Measurements from ENCODE around the gene FAU. TPM values are rescaled to one million over a fixed set of nuclear protein-coding genes. Genes with fewer than 3 reads are reported as not detected.

Gene FAU
- polyA plus RNA-seq, 1 of the 3 experiments (the other 2 are of a cell fraction) = 1,210 TPM

- POLR2A ChIA-PET = interaction anchor here (0.6 to 0.9 kb wide), 2 partner anchors 10 to 359 kb away, joined by 3 read pairs; no protein-coding TSS in a partner anchor
- no peaks in the 10 kb centered on the region for H3K9me2 ChIP-seq
These were observed 2.7 kb upstream of the FAU start for GRCh38 chr11:65124480-65125196.

GRCh38 chr11:65121447-65121864 lies 478 bp downstream of the FAU start:
- peak overlapping the region; percentile 77 to 81; a peak in 3 of 4 replicates for H3K27ac ChIP-seq (ENCODE audit: low read depth in 2 of 2, low read length in 1 of 2)
- CTCF ChIA-PET = interaction anchor here (1.3 to 3.3 kb wide), 5 partner anchors 10 to 107 kb away, joined by 4 to 47 read pairs (median 9); partner anchors contain the start of genes ARL2, CAPN1, SYVN1 and TM7SF2
- no peak for DNase-seq
- WGBS (ENCODE audit: low lambda C conversion rate) = 1% methylated on average over 19 of the region's 22 CpGs
- H3K79me2 ChIP-seq (ENCODE audit: insufficient read depth) = peaks cover 62% of the 10 kb centered on the region
- H3K4me3 ChIP-seq (ENCODE audit: low read depth in 2 of 2, low read length in 1 of 2) = peak overlapping the region; percentile 89 to 91
- no peaks in the 10 kb centered on the region for H4K20me1 ChIP-seq (ENCODE audit: insufficient read depth)
- H2AFZ ChIP-seq (ENCODE audit: low read depth) = no peak overlapping the region
- peaks cover 29% of the 10 kb centered on the region for H3F3A ChIP-seq (replicated peaks; ENCODE audit: insufficient read depth)
- peak overlapping the region; percentile 93 for H3K4me2 ChIP-seq
- POLR2A ChIA-PET = interaction anchor here (0.9 to 2.0 kb wide), 8 partner anchors 9 to 243 kb away, joined by 3 to 22 read pairs (median 8); partner anchors contain the start of genes CAPN1, EHD1, SYVN1 and TM7SF2
- no peaks in the 10 kb centered on the region for H3K9me3 ChIP-seq
- no peaks in the 10 kb centered on the region for H3K27me3 ChIP-seq (ENCODE audit: insufficient read depth)
- H3K4me1 ChIP-seq (ENCODE audit: control insufficient read depth in 1 of 2, insufficient read depth in 2 of 2, low read depth in 1 of 2, low read length in 1 of 2) = peaks cover 15 to 16% of the 10 kb centered on the region in 2 experiments; a peak in 3 of 4 replicates
- H3K9ac ChIP-seq = peak overlapping the region; percentile 89
- peaks cover 35 to 41% of the 10 kb centered on the region in 2 experiments for H3K36me3 ChIP-seq (replicated peaks in 1 of 2; ENCODE audit: control insufficient read depth in 1 of 2, insufficient read depth in 2 of 2, low read length in 1 of 2)
- H3K9me2 ChIP-seq = no peaks in the 10 kb centered on the region
- TF ChIP-seq EZH2phosphoT487 (IDR thresholded peaks at IDR 0.05; ENCODE audit: borderline replicate concordance, low read depth) = no peak
- TF ChIP-seq GATA2 (CRISPR knock-in tag; IDR thresholded peaks at IDR 0.05) = no peak
- no peak for TF ChIP-seq GABPA (IDR thresholded peaks at IDR 0.05; ENCODE audit: low read depth)
- TF ChIP-seq YY1 (IDR thresholded peaks at IDR 0.05; ENCODE audit: low read depth) = no peak
- TF ChIP-seq MXI1 (IDR thresholded peaks at IDR 0.05; ENCODE audit: low read depth, low read length) = no peak
- TF ChIP-seq, protein P1, sequence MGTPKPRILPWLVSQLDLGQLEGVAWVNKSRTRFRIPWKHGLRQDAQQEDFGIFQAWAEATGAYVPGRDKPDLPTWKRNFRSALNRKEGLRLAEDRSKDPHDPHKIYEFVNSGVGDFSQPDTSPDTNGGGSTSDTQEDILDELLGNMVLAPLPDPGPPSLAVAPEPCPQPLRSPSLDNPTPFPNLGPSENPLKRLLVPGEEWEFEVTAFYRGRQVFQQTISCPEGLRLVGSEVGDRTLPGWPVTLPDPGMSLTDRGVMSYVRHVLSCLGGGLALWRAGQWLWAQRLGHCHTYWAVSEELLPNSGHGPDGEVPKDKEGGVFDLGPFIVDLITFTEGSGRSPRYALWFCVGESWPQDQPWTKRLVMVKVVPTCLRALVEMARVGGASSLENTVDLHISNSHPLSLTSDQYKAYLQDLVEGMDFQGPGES (IDR thresholded peaks at IDR 0.05; ENCODE audit: low read depth, low read length) = no peak
- TF ChIP-seq PBX3 (IDR thresholded peaks at IDR 0.05) = no peak
- no peak for TF ChIP-seq NRF1 (IDR thresholded peaks at IDR 0.05; ENCODE audit: low read depth, low read length)
- TF ChIP-seq ELF1 (IDR thresholded peaks at IDR 0.05) = no peak
- no peak for TF ChIP-seq EP300 (IDR thresholded peaks at IDR 0.05; ENCODE audit: borderline replicate concordance in 1 of 2, low read depth in 1 of 2, low read length in 1 of 2)
- TF ChIP-seq, protein P2, sequence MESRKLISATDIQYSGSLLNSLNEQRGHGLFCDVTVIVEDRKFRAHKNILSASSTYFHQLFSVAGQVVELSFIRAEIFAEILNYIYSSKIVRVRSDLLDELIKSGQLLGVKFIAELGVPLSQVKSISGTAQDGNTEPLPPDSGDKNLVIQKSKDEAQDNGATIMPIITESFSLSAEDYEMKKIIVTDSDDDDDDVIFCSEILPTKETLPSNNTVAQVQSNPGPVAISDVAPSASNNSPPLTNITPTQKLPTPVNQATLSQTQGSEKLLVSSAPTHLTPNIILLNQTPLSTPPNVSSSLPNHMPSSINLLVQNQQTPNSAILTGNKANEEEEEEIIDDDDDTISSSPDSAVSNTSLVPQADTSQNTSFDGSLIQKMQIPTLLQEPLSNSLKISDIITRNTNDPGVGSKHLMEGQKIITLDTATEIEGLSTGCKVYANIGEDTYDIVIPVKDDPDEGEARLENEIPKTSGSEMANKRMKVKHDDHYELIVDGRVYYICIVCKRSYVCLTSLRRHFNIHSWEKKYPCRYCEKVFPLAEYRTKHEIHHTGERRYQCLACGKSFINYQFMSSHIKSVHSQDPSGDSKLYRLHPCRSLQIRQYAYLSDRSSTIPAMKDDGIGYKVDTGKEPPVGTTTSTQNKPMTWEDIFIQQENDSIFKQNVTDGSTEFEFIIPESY (IDR thresholded peaks at IDR 0.05; ENCODE audit: borderline replicate concordance, low read depth) = no peak
- no peak for TF ChIP-seq CTCF (IDR thresholded peaks at IDR 0.05)
- no peak for TF ChIP-seq FOXM1 (IDR thresholded peaks at IDR 0.05; ENCODE audit: low read depth)
- TF ChIP-seq, protein P3, sequence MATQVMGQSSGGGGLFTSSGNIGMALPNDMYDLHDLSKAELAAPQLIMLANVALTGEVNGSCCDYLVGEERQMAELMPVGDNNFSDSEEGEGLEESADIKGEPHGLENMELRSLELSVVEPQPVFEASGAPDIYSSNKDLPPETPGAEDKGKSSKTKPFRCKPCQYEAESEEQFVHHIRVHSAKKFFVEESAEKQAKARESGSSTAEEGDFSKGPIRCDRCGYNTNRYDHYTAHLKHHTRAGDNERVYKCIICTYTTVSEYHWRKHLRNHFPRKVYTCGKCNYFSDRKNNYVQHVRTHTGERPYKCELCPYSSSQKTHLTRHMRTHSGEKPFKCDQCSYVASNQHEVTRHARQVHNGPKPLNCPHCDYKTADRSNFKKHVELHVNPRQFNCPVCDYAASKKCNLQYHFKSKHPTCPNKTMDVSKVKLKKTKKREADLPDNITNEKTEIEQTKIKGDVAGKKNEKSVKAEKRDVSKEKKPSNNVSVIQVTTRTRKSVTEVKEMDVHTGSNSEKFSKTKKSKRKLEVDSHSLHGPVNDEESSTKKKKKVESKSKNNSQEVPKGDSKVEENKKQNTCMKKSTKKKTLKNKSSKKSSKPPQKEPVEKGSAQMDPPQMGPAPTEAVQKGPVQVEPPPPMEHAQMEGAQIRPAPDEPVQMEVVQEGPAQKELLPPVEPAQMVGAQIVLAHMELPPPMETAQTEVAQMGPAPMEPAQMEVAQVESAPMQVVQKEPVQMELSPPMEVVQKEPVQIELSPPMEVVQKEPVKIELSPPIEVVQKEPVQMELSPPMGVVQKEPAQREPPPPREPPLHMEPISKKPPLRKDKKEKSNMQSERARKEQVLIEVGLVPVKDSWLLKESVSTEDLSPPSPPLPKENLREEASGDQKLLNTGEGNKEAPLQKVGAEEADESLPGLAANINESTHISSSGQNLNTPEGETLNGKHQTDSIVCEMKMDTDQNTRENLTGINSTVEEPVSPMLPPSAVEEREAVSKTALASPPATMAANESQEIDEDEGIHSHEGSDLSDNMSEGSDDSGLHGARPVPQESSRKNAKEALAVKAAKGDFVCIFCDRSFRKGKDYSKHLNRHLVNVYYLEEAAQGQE (IDR thresholded peaks at IDR 0.05; ENCODE audit: low read depth, low read length) = no peak
- TF ChIP-seq RCOR1 (IDR thresholded peaks at IDR 0.05; ENCODE audit: low read length) = no peak

More at GRCh38 chr11:65124480-65125196, 2.7 kb upstream of the FAU start:
- H3K4me2 ChIP-seq = no peak overlapping the region
- no peak for DNase-seq
- peaks cover 53% of the 10 kb centered on the region for H3K79me2 ChIP-seq (ENCODE audit: insufficient read depth)
- no peaks in the 10 kb centered on the region for H4K20me1 ChIP-seq (ENCODE audit: insufficient read depth)
- CTCF ChIA-PET = interaction anchor here (2.0 kb wide), 1 partner anchor 12 kb away, joined by 10 read pairs; the partner anchor contains the start of gene TM7SF2
- peaks cover 22 to 64% of the 10 kb centered on the region in 2 experiments for H3K36me3 ChIP-seq (replicated peaks in 1 of 2; ENCODE audit: control insufficient read depth in 1 of 2, insufficient read depth in 2 of 2, low read length in 1 of 2)
- no peaks in the 10 kb centered on the region for H3K9me3 ChIP-seq
- H3K9ac ChIP-seq = no peak overlapping the region
- H3K27ac ChIP-seq (ENCODE audit: low read depth in 2 of 2, low read length in 1 of 2) = no peak overlapping the region
- H2AFZ ChIP-seq (ENCODE audit: low read depth) = no peak overlapping the region
- H3K4me3 ChIP-seq (ENCODE audit: low read depth in 2 of 2, low read length in 1 of 2) = no peak overlapping the region
- H3K27me3 ChIP-seq (ENCODE audit: insufficient read depth) = no peaks in the 10 kb centered on the region
- TF ChIP-seq FOXM1 (IDR thresholded peaks at IDR 0.05; ENCODE audit: low read depth) = no peak
- peaks cover 8 to 13% of the 10 kb centered on the region in 2 experiments; a peak in 3 of 4 replicates for H3K4me1 ChIP-seq (ENCODE audit: control insufficient read depth in 1 of 2, insufficient read depth in 2 of 2, low read depth in 1 of 2, low read length in 1 of 2)
- H3F3A ChIP-seq (replicated peaks; ENCODE audit: insufficient read depth) = peaks cover 19% of the 10 kb centered on the region
- WGBS (ENCODE audit: low lambda C conversion rate) = 89% methylated on average over 5 of the region's 5 CpGs

Data from SK-N-SH (cell line).